Mesenchymal stem cell (in vitro differentiated cells and primary cell): ENCODE results near the gene ZNF618.
A peak's percentile ranks its signal among the peaks of the same experiment; 100 is the strongest.

ENCODE experiments used
- DNase-seq: peaks from one replicate; pipeline ENCODE4 v3.0.0-alpha.2; 2013
- H2AFZ ChIP-seq: one replicate; pipeline ENCODE4 v1.6.1; 2013; ENCODE audit warnings: low read depth, mild to moderate bottlenecking, control low read depth, inconsistent platforms, low read length, moderate library complexity
- H2AK5ac ChIP-seq: 2 replicates; pipeline ENCODE4 v1.6.1; 2013; ENCODE audit warnings: low read length, moderate library complexity, mild to moderate bottlenecking, inconsistent platforms; ENCODE audit not compliant: severe bottlenecking
- H2BK120ac ChIP-seq: one replicate; pipeline ENCODE4 v1.6.1; 2013; ENCODE audit warnings: low read depth, mild to moderate bottlenecking, inconsistent platforms, low read length, moderate library complexity
- H2BK12ac ChIP-seq, 2 experiments: one replicate each; pipeline ENCODE4 v1.6.1; 2013; ENCODE audit warnings: inconsistent platforms in 2 of 2, low read length in 2 of 2, mild to moderate bottlenecking in 2 of 2, moderate library complexity in 2 of 2, control low read depth in 1 of 2
- H2BK15ac ChIP-seq: one replicate; pipeline ENCODE4 v1.6.1; 2013; ENCODE audit warnings: mild to moderate bottlenecking, low read depth, inconsistent platforms; ENCODE audit not compliant: poor library complexity, severe bottlenecking
- H2BK5ac ChIP-seq: 2 replicates; pipeline ENCODE4 v1.6.1; 2013; ENCODE audit warnings: low read depth, mild to moderate bottlenecking, low read length, control low read depth, inconsistent platforms; ENCODE audit not compliant: poor library complexity, severe bottlenecking
- H3K14ac ChIP-seq, 2 experiments: one replicate each; pipeline ENCODE4 v1.6.1; 2013; ENCODE audit warnings: inconsistent platforms in 2 of 2, low read length in 2 of 2, control low read depth in 1 of 2, mild to moderate bottlenecking in 1 of 2, moderate library complexity in 1 of 2
- H3K18ac ChIP-seq, 2 experiments: one replicate each; pipeline ENCODE4 v1.6.1; 2013; ENCODE audit warnings: inconsistent platforms in 2 of 2, low read length in 2 of 2, control low read depth in 1 of 2, low read depth in 1 of 2, mild to moderate bottlenecking in 1 of 2
- H3K23ac ChIP-seq, 2 experiments: one replicate each; pipeline ENCODE4 v1.6.1; 2013; ENCODE audit warnings: inconsistent platforms in 2 of 2, low read length in 2 of 2, mild to moderate bottlenecking in 2 of 2, moderate library complexity in 2 of 2, control low read depth in 1 of 2
- H3K27ac ChIP-seq: 2 replicates; pipeline ENCODE4 v1.5.1; 2013; ENCODE audit warnings: mild to moderate bottlenecking, moderate library complexity, low read length, control low read depth, inconsistent platforms; ENCODE audit not compliant: poor library complexity, severe bottlenecking
- H3K27me3 ChIP-seq, 2 experiments: 2 replicates each; pipeline versions ENCODE4 v1.6.1 to v1.7.0; 2013; ENCODE audit warnings: low read length in 2 of 2, mild to moderate bottlenecking in 2 of 2, moderate library complexity in 2 of 2, control low read depth in 1 of 2, inconsistent platforms in 1 of 2; ENCODE audit not compliant: control insufficient read depth in 1 of 2, insufficient read depth in 1 of 2
- H3K36me3 ChIP-seq, 2 experiments: 2 replicates each; pipeline versions ENCODE4 v1.6.1 to v1.7.0; 2013; ENCODE audit warnings: low read length in 2 of 2, control low read depth in 1 of 2, inconsistent platforms in 1 of 2, low read depth in 1 of 2, mild to moderate bottlenecking in 1 of 2; ENCODE audit not compliant: insufficient read depth in 2 of 2, control insufficient read depth in 1 of 2
- H3K4ac ChIP-seq, 2 experiments: one replicate each; pipeline ENCODE4 v1.6.1; 2013; ENCODE audit warnings: inconsistent platforms in 2 of 2, low read length in 2 of 2, mild to moderate bottlenecking in 2 of 2, moderate library complexity in 2 of 2, control low read depth in 1 of 2, low read depth in 1 of 2
- H3K4me1 ChIP-seq: 2 replicates; pipeline ENCODE4 v1.6.1; 2013; ENCODE audit warnings: low read depth, low read length, control low read depth; ENCODE audit not compliant: control insufficient read depth, insufficient read depth
- H3K4me2 ChIP-seq: 2 replicates; pipeline ENCODE4 v1.6.1; 2013; ENCODE audit warnings: low read length, mild to moderate bottlenecking, inconsistent platforms; ENCODE audit not compliant: poor library complexity, severe bottlenecking
- H3K4me3 ChIP-seq, 2 experiments: 2 replicates each; pipeline versions ENCODE4 v1.5.1 to v1.7.0; 2013; ENCODE audit warnings: low read length in 2 of 2, mild to moderate bottlenecking in 2 of 2, control low read depth in 1 of 2, low read depth in 1 of 2; ENCODE audit not compliant: insufficient read depth in 1 of 2
- H3K79me1 ChIP-seq: replicated peaks from 2 replicates; pipeline ENCODE4 v1.6.1; 2013; ENCODE audit warnings: mild to moderate bottlenecking, control low read depth, low read length, inconsistent platforms; ENCODE audit not compliant: poor library complexity, severe bottlenecking
- H3K9ac ChIP-seq: 2 replicates; pipeline ENCODE4 v1.7.0; 2013; ENCODE audit warnings: mild to moderate bottlenecking, low read length, moderate library complexity
- H3K9me3 ChIP-seq: 2 replicates; pipeline ENCODE4 v1.7.0; 2013; ENCODE audit warnings: mild to moderate bottlenecking, low read length; ENCODE audit not compliant: control insufficient read depth
- H4K8ac ChIP-seq: one replicate; pipeline ENCODE4 v1.6.1; 2013; ENCODE audit warnings: inconsistent platforms, mild to moderate bottlenecking, low read length, moderate library complexity
- H4K91ac ChIP-seq: one replicate; pipeline ENCODE4 v1.6.1; 2013; ENCODE audit warnings: mild to moderate bottlenecking, low read length, inconsistent platforms
- WGBS: methylation state at CpG from one replicate; pipeline ENCODE4 v1.1.7; 2013; ENCODE audit warnings: mixed read lengths; 5-methylcytosine and 5-hydroxymethylcytosine counted together

Gene ZNF618

DNA sequence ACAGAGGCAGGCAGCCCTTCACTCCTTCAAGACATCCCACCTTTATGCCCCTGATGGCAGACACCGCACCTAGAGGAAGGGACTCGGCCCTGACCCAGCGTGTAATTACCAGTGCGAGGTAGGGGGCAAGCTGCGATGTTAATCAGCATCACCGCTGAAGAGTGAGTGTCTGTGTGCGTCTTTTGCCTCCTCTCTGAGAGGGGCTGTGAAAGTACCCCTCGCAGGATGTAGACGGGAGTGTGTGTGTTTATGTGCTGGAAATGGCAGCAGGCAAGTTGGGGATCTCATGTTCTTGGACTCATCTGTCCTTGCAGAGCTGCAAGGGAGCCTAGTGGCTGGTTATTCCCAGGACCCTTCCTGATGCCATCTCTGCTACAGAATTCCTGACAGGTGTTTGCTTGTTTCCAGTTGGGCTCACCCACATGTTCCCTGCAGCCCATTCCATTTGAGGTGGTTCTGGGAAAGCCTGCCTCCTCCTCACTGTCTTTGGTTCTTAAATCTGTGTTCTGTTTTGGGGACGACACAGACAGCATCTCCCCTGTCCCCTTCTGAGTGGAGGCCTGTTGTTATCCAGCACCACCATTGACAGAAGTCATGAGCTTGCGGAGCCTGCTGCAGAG lies 70.5 kb downstream of the ZNF618 start:
- Histone ChIP-seq H3K27me3 (no peaks in the 10 kb centered on the region), H3K36me3 (peaks cover 17 to 22% of the 10 kb centered on the region in 2 experiments), H2AFZ (no peak overlapping the region), H2BK5ac (no peak overlapping the region), H2BK12ac (no peak overlapping the region), H3K4me3 (no peak overlapping the region), H3K4me2 (no peak overlapping the region), H3K23ac (no peak overlapping the region), H2AK5ac (no peak overlapping the region), H3K9ac (no peak overlapping the region), H4K8ac (no peak overlapping the region), H3K14ac (no peak overlapping the region), H2BK120ac (no peak overlapping the region), H4K91ac (no peak overlapping the region), H3K27ac (no peak overlapping the region), H3K18ac (no peak overlapping the region), H2BK15ac (no peak overlapping the region), H3K4ac (no peak overlapping the region), H3K9me3 (no peaks in the 10 kb centered on the region), H3K4me1 (peaks cover 5% of the 10 kb centered on the region), H3K79me1 (peaks cover 55% of the 10 kb centered on the region)
- no peak for DNase-seq
- over 99% methylated on average over 11 of the region's 11 CpGs for WGBS

DNA sequence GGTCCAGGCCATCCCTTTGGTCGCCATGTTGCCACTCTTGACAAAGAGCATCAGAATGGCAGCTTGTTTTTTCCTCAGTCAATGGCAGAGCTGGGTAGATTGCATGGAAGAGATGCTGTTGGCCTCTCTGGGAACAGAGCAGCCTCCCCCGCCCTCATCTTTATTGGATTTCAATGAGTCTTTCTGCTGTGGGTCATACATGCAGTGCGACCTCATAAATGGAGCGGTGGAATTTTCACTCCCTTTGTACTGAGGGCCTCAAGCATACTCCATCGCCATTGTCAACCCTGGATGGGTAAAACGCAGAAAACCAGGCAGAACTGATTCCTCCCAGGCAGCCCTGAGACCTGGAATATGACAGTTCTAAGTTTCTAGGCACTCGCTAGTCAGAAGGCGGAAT lies 71.8 kb downstream of the ZNF618 start:
- Histone ChIP-seq H3K4me2 (no peak overlapping the region), H3K14ac (no peak overlapping the region), H3K36me3 (peaks cover 13 to 22% of the 10 kb centered on the region in 2 experiments), H3K9me3 (no peaks in the 10 kb centered on the region), H2AFZ (no peak overlapping the region), H3K9ac (no peak overlapping the region), H3K79me1 (peaks cover 55% of the 10 kb centered on the region), H4K8ac (no peak overlapping the region), H3K27ac (no peak overlapping the region), H3K18ac (no peak overlapping the region), H3K23ac (peak overlapping the region in 1 of 2 experiments; percentile 87), H2BK15ac (no peak overlapping the region), H3K4me3 (no peak overlapping the region), H4K91ac (no peak overlapping the region), H2BK5ac (no peak overlapping the region), H2AK5ac (no peak overlapping the region), H3K4me1 (peaks cover 8% of the 10 kb centered on the region), H3K4ac (no peak overlapping the region), H2BK12ac (no peak overlapping the region), H2BK120ac (no peak overlapping the region), H3K27me3 (no peaks in the 10 kb centered on the region)
- no peak for DNase-seq
- 90% methylated on average over 8 of the region's 8 CpGs for WGBS

DNA sequence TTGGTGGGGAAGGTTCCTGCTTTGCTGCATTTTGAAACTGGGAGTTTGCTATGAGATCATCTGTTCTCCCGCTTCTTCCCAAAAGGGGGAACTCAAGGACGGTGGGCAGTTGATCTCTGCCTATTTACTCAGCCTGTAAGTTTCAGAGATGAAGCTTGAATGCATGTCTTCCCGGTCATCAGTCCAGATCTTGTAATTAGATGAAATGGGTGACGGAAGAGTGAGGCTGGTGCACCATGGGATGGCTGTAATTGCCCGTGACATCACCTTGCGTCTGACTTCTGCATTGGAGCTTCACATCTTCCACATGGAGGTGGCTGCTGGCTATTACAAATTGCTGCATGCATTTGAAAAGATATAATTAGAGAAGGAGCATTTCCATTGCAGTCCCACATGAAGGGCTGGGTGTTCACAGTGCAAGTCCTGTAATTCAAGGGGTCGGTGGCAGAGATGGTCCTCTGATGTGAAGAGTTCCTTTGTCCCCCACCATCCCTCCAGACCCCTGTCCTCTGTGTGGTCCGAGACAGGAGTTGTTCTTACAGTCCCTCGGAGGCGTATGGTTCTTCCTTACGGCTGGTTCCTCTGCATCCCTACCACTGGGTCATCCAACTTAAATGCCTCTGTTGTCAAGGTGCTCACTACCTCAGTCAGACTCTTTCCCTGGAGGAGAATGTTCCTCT lies 72.9 kb downstream of the ZNF618 start:
- Histone ChIP-seq H4K8ac (no peak overlapping the region), H3K4ac (no peak overlapping the region), H3K23ac (no peak overlapping the region), H2AFZ (no peak overlapping the region), H2BK120ac (no peak overlapping the region), H3K4me3 (no peak overlapping the region), H3K4me2 (no peak overlapping the region), H3K27me3 (no peaks in the 10 kb centered on the region), H3K36me3 (peaks cover 13 to 19% of the 10 kb centered on the region in 2 experiments), H3K27ac (no peak overlapping the region), H4K91ac (no peak overlapping the region), H3K9ac (no peak overlapping the region), H3K18ac (no peak overlapping the region), H2BK15ac (no peak overlapping the region), H3K14ac (no peak overlapping the region), H2BK12ac (no peak overlapping the region), H2AK5ac (no peak overlapping the region), H3K4me1 (peaks cover 14% of the 10 kb centered on the region), H2BK5ac (no peak overlapping the region), H3K79me1 (peaks cover 49% of the 10 kb centered on the region), H3K9me3 (no peaks in the 10 kb centered on the region)
- DNase-seq, result no peak
- WGBS, result 94% methylated on average over 11 of the region's 11 CpGs

DNA sequence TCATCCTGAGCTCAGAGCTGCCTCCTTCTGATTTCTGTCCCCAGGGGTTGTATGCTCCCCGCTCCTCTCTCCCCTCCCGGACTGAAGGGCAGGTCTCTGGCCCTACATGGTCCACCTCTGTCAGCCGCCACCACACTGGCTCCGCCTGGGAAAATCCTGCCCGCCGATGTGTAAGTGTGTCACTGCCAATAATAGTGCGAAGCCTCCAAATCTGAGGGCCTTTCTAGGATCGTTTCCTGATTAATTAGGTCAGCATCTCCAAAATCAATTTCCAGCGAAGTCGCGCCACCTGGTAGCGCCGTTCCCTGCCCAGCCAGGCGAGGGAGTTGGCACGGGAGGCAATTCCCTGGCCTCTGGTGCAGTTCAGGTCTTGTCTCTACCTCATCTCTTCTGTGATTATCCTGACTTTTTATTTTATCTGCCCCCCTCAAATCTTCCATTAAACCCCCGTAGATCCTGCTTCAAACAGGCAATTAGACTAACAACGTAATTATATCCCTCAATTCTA lies 73.5 kb downstream of the ZNF618 start:
- H3K36me3 ChIP-seq, result peaks cover 13 to 19% of the 10 kb centered on the region in 2 experiments
- no peak overlapping the region for H3K4ac ChIP-seq
- H4K8ac ChIP-seq, result no peak overlapping the region
- H2BK12ac ChIP-seq, result no peak overlapping the region
- H3K23ac ChIP-seq, result no peak overlapping the region
- H3K79me1 ChIP-seq, result peaks cover 50% of the 10 kb centered on the region
- DNase-seq, result no peak
- no peak overlapping the region for H2AFZ ChIP-seq
- 97% methylated on average over 15 of the region's 17 CpGs for WGBS
- H3K14ac ChIP-seq, result no peak overlapping the region
- H3K27ac ChIP-seq, result no peak overlapping the region
- H2BK120ac ChIP-seq, result no peak overlapping the region
- no peak overlapping the region for H3K18ac ChIP-seq
- H2BK15ac ChIP-seq, result no peak overlapping the region
- H2BK5ac ChIP-seq, result no peak overlapping the region
- H3K9me3 ChIP-seq, result no peaks in the 10 kb centered on the region
- no peak overlapping the region for H2AK5ac ChIP-seq
- H3K4me3 ChIP-seq, result no peak overlapping the region
- H4K91ac ChIP-seq, result no peak overlapping the region
- H3K4me2 ChIP-seq, result no peak overlapping the region
- H3K4me1 ChIP-seq, result peaks cover 20% of the 10 kb centered on the region
- no peak overlapping the region for H3K9ac ChIP-seq
- H3K27me3 ChIP-seq, result no peaks in the 10 kb centered on the region
